Endothelial cell of umbilical vein (primary cell): ENCODE measurements around the gene SFSWAP. TPM values are rescaled to one million over a fixed set of nuclear protein-coding genes. Genes with fewer than 3 reads are reported as not detected.

ENCODE experiments used
- BruUV-seq: library from RNA; stranded (reverse); fragments of 400-500 nt; replicated peaks from 2 replicates; lab custom pipeline; 2021; lab: Mats Ljungman, UMichigan
- CTCF ChIA-PET: fragments of 300-600, 350-600 bp; sonication (Branson Sonifier 250); formaldehyde crosslinking; loops from one replicate; lab custom pipeline; 2021; ENCODE audit warnings: antibody characterized with exemption, inconsistent platforms; lab: Charles Lee
- POLR2A ChIA-PET: fragments of 300-600, 350-600 bp; sonication (Branson Sonifier 250); formaldehyde crosslinking; loops from one replicate; lab custom pipeline; 2021; ENCODE audit warnings: antibody characterized with exemption, inconsistent platforms; lab: Charles Lee
- DNase-seq: peaks from one replicate; pipeline ENCODE4 v3.0.0-alpha.2; 2011; ENCODE audit warnings: low read depth, low spot score
- FAIRE-seq: peaks from 2 replicates; lab custom pipeline; 2011; peaks lifted over from hg19 to GRCh38; lab: Jason Lieb, UNC
- H2AFZ ChIP-seq: 2 replicates; pipeline ENCODE4 v1.6.0; 2012; ENCODE audit warnings: low read depth, low read length, control low read depth, inconsistent platforms
- H3K27ac ChIP-seq: 2 replicates; pipeline ENCODE4 v1.5.1; 2011; ENCODE audit warnings: low read depth, mild to moderate bottlenecking, control low read depth, low read length, moderate library complexity; ENCODE audit not compliant: insufficient read depth
- H3K27me3 ChIP-seq, 2 experiments: 2 replicates each; pipeline versions ENCODE4 v1.6.0 to v1.6.1; 2011; ENCODE audit warnings: low read length in 2 of 2, mixed read lengths in 1 of 2; ENCODE audit not compliant: control insufficient read depth in 2 of 2, insufficient read depth in 2 of 2
- H3K36me3 ChIP-seq, 2 experiments: 2 replicates in 1 of 2; 3 replicates in 1 of 2; pipeline ENCODE4 v1.5.1; 2011; ENCODE audit warnings: low read length in 2 of 2, mild to moderate bottlenecking in 1 of 2, moderate library complexity in 1 of 2; ENCODE audit not compliant: control insufficient read depth in 2 of 2, insufficient read depth in 2 of 2; ENCODE audit errors: extremely low read depth in 1 of 2
- H3K4me1 ChIP-seq: 3 replicates; pipeline ENCODE4 v1.5.1; 2011; ENCODE audit warnings: mild to moderate bottlenecking, low read length; ENCODE audit not compliant: control insufficient read depth, insufficient read depth; ENCODE audit errors: extremely low read depth
- H3K4me2 ChIP-seq: 2 replicates; pipeline ENCODE4 v1.6.1; 2011; ENCODE audit warnings: low read length, control low read depth, mixed read lengths; ENCODE audit not compliant: insufficient read depth
- H3K4me3 ChIP-seq, 3 experiments: fragments of 200-600 bp in 1 of 3; sonication (generic), shearing (Covaris generic) in 1 of 3; replicated peaks in 1 of 3; 2 replicates each; pipeline ENCODE4 v1.5.1; 2011 to 2016; ENCODE audit warnings: control low read depth in 3 of 3, low read length in 3 of 3, mild to moderate bottlenecking in 2 of 3, inconsistent platforms in 1 of 3, low read depth in 1 of 3, moderate library complexity in 1 of 3; ENCODE audit not compliant: insufficient read depth in 1 of 3
- H3K79me2 ChIP-seq: 2 replicates; pipeline ENCODE4 v1.6.0; 2012; ENCODE audit warnings: low read length, inconsistent platforms; ENCODE audit not compliant: control insufficient read depth, insufficient read depth
- H3K9ac ChIP-seq: replicated peaks from 2 replicates; pipeline ENCODE3; 2011; ENCODE audit warnings: low read length, control low read depth; ENCODE audit not compliant: insufficient read depth; ENCODE audit errors: extremely low read depth
- H3K9me1 ChIP-seq: replicated peaks from 3 replicates; pipeline ENCODE4 v1.6.0; 2011; ENCODE audit warnings: mild to moderate bottlenecking, low read length; ENCODE audit not compliant: control insufficient read depth, insufficient read depth; ENCODE audit errors: extremely low read depth
- H3K9me3 ChIP-seq: replicated peaks from 2 replicates; pipeline ENCODE4 v1.5.1; 2012; ENCODE audit warnings: low read length, inconsistent platforms; ENCODE audit not compliant: control insufficient read depth, insufficient read depth
- H4K20me1 ChIP-seq: replicated peaks from 2 replicates; pipeline ENCODE3; 2011; ENCODE audit warnings: mild to moderate bottlenecking, low read length; ENCODE audit not compliant: control insufficient read depth, insufficient read depth; ENCODE audit errors: extremely low read depth
- EZH2 ChIP-seq: IDR thresholded peaks from 2 replicates; pipeline ENCODE4 v1.6.1; 2012; ENCODE audit warnings: borderline replicate concordance, low read depth, mild to moderate bottlenecking, moderate library complexity, low read length, inconsistent platforms; ENCODE audit not compliant: severe bottlenecking
- FOS ChIP-seq: IDR thresholded peaks from 2 replicates; pipeline ENCODE4 v1.6.1; 2011; ENCODE audit warnings: mild to moderate bottlenecking, low read length, moderate library complexity, borderline replicate concordance; ENCODE audit not compliant: insufficient read depth
- GATA2 ChIP-seq: IDR thresholded peaks from 2 replicates; pipeline ENCODE4 v1.7.0; 2011; ENCODE audit warnings: low read depth, mild to moderate bottlenecking, moderate library complexity, mixed read lengths, low read length; ENCODE audit not compliant: insufficient read length, insufficient read depth
- JUN ChIP-seq: IDR thresholded peaks from 2 replicates; pipeline ENCODE4 v1.6.1; 2011; ENCODE audit warnings: borderline replicate concordance, low read depth; ENCODE audit not compliant: insufficient read length, insufficient read depth
- MYC ChIP-seq: IDR thresholded peaks from one replicate; pipeline ENCODE4 v1.6.1; 2011; ENCODE audit warnings: mild to moderate bottlenecking, low read depth, low read length
- POLR2A ChIP-seq: IDR thresholded peaks from 2 replicates; pipeline ENCODE4 v1.6.1; 2012; ENCODE audit warnings: low read depth, mild to moderate bottlenecking, control low read depth, low read length
- POLR2AphosphoS5 ChIP-seq: IDR thresholded peaks from 2 replicates; pipeline ENCODE4 v1.6.1; 2012; ENCODE audit warnings: low read depth, mild to moderate bottlenecking, control low read depth, low read length, moderate library complexity; ENCODE audit not compliant: insufficient read depth
- dilution Hi-C: fragments of 300-500 bp; cut with MboI; formaldehyde crosslinking; loops from one replicate; pipeline ENCODE4 v1.15.0; 2019; ENCODE audit warnings: low sequenced_read_pairs; ENCODE audit not compliant: extremely low pct_ligation_motif_present
- intact Hi-C: fragments of 100-400 bp; cut with micrococcal nuclease; formaldehyde crosslinking; loops from one replicate; pipeline ENCODE4 v1.10.0; 2022
- polyA plus RNA-seq, 4 experiments: library from polyadenylated mRNA; depleted of rRNA in 3 of 4; stranded (reverse) in 3 of 4; unstranded in 1 of 4; fragments of >200 nt; gene quantifications; 2 replicates each; pipeline versions ENCODE4 v1.2.1 to v1.2.3, GENCODE V29; 2011 to 2012; ENCODE audit warnings: missing spikeins in 1 of 4
- total RNA-seq: library from RNA; stranded (reverse); gene quantifications from 2 replicates; pipeline ENCODE4 v1.2.3, GENCODE V29; 2021
- TF ChIP-seq, protein P1 (sequence below): IDR thresholded peaks from 2 replicates; pipeline ENCODE4 v1.6.1; 2011; ENCODE audit not compliant: insufficient read depth, insufficient read length
- TF ChIP-seq, protein P2 (sequence below), 2 donors: IDR thresholded peaks; 1 replicate in 1 of 2; 2 replicates in 1 of 2; pipeline ENCODE4 v1.5.1; 2011; ENCODE audit warnings: low read length in 2 of 2, mild to moderate bottlenecking in 2 of 2, moderate library complexity in 2 of 2, control low read depth in 1 of 2, inconsistent platforms in 1 of 2, low read depth in 1 of 2; ENCODE audit not compliant: insufficient read depth in 1 of 2; ENCODE audit errors: extremely low read depth in 1 of 2

Gene SFSWAP
- total and polyA plus RNA-seq, 2 donors (not counting 3 experiments of a cell fraction or from before 2014, with no cell fraction given): 38.1 to 53.3 TPM

DNA sequence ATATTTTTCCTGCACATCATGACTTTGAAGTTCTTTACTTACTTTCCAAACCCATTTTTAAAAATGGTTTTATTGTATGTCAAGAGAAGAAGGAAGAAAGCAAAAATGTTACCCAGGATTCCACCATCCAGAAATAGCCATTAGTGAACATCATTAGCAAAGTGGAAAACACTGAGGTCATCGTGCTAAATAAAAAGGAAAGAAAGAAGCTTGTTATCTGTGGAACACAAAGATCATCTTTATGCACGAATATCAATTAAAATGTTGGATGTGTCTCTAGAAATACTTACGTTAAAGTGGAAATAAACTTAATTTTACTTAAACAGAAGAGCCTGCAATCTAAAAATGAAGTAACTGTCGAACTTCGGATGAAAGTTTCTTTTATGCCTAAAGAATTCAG, 27.3 kb downstream of the SFSWAP start:
- POLR2A ChIA-PET: interaction anchor here (0.6 kb wide), 1 partner anchor 1218 kb away, joined by 10 read pairs; the partner anchor contains the start of gene ZNF605
- peaks cover 8 to 24% of the 10 kb centered on the region in 2 experiments for H3K36me3 ChIP-seq

More for the DNA sequence above, 27.3 kb downstream of the SFSWAP start:
- dilution Hi-C loops: no loop called here
- Histone ChIP-seq H3K9me3 (no peaks in the 10 kb centered on the region), H3K79me2 (no peaks in the 10 kb centered on the region), H3K9ac (no peak overlapping the region), H3K4me1 (peaks cover 10% of the 10 kb centered on the region), H3K27ac (no peak overlapping the region), H3K9me1 (no peaks in the 10 kb centered on the region), H3K4me3 (no peak overlapping the region), H2AFZ (no peak overlapping the region), H4K20me1 (no peaks in the 10 kb centered on the region), H3K4me2 (no peak overlapping the region), H3K27me3 (no peaks in the 10 kb centered on the region)
- peak; percentile 26 for FAIRE-seq
- no peak for DNase-seq
- CTCF ChIA-PET: interaction anchor here (1.5 kb wide), 1 partner anchor 92 kb away, joined by 4 read pairs; no protein-coding TSS in a partner anchor
- no TSS peak for BruUV-seq
- intact Hi-C loops: no loop called here
- TF ChIP-seq FOS (no peak), POLR2A (no peak), GATA2 (no peak), MYC (no peak), EZH2 (no peak), POLR2AphosphoS5 (no peak), JUN (no peak)
- TF ChIP-seq, protein P1, sequence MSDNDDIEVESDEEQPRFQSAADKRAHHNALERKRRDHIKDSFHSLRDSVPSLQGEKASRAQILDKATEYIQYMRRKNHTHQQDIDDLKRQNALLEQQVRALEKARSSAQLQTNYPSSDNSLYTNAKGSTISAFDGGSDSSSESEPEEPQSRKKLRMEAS: no peak
- TF ChIP-seq, protein P2, sequence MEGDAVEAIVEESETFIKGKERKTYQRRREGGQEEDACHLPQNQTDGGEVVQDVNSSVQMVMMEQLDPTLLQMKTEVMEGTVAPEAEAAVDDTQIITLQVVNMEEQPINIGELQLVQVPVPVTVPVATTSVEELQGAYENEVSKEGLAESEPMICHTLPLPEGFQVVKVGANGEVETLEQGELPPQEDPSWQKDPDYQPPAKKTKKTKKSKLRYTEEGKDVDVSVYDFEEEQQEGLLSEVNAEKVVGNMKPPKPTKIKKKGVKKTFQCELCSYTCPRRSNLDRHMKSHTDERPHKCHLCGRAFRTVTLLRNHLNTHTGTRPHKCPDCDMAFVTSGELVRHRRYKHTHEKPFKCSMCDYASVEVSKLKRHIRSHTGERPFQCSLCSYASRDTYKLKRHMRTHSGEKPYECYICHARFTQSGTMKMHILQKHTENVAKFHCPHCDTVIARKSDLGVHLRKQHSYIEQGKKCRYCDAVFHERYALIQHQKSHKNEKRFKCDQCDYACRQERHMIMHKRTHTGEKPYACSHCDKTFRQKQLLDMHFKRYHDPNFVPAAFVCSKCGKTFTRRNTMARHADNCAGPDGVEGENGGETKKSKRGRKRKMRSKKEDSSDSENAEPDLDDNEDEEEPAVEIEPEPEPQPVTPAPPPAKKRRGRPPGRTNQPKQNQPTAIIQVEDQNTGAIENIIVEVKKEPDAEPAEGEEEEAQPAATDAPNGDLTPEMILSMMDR (IDR thresholded peaks at IDR 0.05; ENCODE audit: extremely low read depth in 1 of 2, insufficient read depth in 1 of 2, low read depth in 1 of 2, low read length in 2 of 2): no peak
